HG02885 (cell line): ENCODE data around the gene BOD1L1.

Experiments
- ATAC-seq: cut with Tn5 transposase; IDR thresholded peaks from one replicate; pipeline ENCODE4 v1.9.1; 2021; ENCODE audit warnings: mild to moderate bottlenecking; ENCODE audit not compliant: unreplicated experiment, poor library complexity

Gene BOD1L1

GRCh38 chr4:13626492-13627177, 890 bp downstream of the BOD1L1 start:
- no peak for ATAC-seq

DNA sequence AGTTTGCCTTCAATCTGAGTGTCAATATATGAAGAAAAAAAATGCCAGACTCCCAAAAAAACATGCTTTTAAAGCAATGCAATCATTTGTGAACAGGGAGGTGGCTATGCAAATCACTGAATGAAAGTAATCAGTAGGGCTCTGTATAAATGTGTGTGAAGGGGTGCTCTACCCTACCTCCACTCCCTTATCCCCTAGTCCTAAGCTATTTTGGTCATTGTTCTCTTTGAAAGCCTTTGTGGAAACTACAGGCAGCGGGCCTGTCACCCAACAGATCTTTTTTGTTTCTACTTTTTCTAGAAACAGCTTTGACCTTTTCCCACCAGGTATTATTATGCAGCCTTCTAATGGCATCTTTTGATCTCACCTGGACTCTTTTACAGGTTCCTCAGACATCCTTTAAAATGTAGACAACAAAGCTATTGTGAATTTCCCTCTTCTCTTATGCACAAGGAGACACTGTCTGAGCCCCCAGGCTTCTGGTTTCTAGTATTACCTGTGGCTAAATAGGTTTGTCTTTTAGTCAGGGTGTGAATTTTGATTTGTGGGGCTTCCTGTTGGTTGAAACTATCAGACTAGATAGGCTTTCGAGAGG, 9.2 kb downstream of the BOD1L1 start:
- ATAC-seq = no peak

- ATAC-seq = no peak
Measured at GRCh38 chr4:13617801-13618200, 9.7 kb downstream of the BOD1L1 start.

DNA sequence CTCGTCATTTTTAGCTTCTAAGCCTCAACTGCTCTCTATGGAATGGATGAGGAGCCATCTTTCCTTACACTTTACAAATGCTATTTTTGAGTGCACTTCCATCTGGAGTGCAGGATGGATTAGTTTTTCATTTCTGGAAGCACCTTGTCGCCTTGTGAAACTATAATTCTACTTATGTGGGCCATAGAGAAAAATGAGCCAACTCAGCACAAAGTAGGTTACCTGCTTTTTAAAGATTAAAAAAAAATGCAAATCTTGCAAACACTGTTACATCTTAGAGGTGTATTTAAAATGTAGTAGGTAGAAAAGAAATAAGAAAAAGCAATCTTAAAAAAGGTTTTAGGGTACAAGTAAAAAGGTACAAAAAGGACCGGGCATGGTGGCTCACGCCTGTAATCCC, 10.9 kb downstream of the BOD1L1 start:
- ATAC-seq = no peak

- peak; percentile 78 for ATAC-seq
Measured at GRCh38 chr4:13615161-13615560, 12.4 kb downstream of the BOD1L1 start.

- no peak for ATAC-seq
Measured at GRCh38 chr4:13612569-13612968, 15.0 kb downstream of the BOD1L1 start.

- peak; percentile 93 for ATAC-seq
Measured at GRCh38 chr4:13611283-13611842, 16.2 kb downstream of the BOD1L1 start.

- ATAC-seq = no peak
Measured at GRCh38 chr4:13605330-13605729, 22.2 kb downstream of the BOD1L1 start.

- ATAC-seq = peak; percentile 45
Measured at GRCh38 chr4:13601848-13602247, 25.7 kb downstream of the BOD1L1 start.

DNA sequence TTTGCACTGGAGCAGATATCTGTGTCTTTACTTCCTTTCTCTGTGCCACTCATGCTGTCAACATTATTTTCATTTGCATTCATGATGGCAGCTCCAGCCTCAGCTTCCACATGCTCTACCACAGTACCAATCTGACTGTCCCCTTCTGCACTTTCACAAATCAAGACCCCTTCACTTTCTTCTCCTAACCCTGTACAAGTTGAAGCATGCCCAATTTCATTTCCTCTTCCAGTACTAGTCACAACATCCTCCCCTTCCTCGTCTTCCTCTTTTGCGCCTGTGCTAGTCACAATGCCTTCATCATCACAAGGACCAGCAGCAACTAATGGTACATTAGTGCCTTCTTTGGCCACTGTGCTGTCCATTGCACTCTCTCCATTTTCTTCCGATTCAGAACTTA, 26.5 kb downstream of the BOD1L1 start:
- peak; percentile 67 for ATAC-seq

GRCh38 chr4:13599159-13599558, 28.4 kb downstream of the BOD1L1 start:
- no peak for ATAC-seq

- ATAC-seq = no peak
Measured at GRCh38 chr4:13597604-13598003, 29.9 kb downstream of the BOD1L1 start.

GRCh38 chr4:13597141-13597540, 30.4 kb downstream of the BOD1L1 start:
- no peak for ATAC-seq

DNA sequence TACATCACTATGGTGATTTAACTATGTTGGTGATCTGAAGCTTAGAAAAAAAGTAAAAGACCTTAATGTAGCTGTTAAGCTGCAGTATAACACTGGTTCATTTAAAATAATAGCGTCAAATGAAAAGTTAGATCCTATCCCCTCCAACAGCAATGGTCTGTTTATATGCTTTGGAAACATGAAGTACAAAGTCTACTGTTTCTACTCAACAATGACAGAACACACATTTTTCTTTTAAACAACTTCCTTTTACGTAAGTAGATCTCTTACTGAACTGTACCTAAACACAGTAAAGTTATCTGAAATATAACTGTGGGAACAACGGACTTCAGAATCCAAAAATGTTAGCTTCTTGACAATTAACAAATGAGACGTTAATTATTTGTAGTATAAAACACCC, 35.3 kb downstream of the BOD1L1 start:
- no peak for ATAC-seq

- no peak for ATAC-seq
Measured at GRCh38 chr4:13590766-13591165, 36.8 kb downstream of the BOD1L1 start.

GRCh38 chr4:13588954-13589353, 38.6 kb downstream of the BOD1L1 start:
- no peak for ATAC-seq

DNA sequence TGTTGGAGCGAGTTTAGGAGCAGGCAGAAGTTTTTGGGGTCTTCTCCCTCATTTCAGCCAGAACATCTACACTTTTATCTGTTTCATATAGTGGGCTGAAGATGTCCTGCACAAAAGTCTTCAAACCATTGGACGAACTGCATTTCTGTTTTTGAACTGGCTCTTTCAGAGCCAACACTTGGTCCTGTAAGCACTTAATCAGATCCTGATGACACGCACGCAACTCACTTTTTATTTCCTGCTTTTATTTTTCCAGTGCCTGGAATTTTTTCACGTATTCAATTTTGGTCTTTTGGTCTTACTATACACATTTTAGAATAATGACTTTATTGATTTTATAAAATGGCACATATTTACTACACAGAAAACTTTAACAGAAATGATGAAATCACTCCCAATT, 43.0 kb downstream of the BOD1L1 start:
- no peak for ATAC-seq

DNA sequence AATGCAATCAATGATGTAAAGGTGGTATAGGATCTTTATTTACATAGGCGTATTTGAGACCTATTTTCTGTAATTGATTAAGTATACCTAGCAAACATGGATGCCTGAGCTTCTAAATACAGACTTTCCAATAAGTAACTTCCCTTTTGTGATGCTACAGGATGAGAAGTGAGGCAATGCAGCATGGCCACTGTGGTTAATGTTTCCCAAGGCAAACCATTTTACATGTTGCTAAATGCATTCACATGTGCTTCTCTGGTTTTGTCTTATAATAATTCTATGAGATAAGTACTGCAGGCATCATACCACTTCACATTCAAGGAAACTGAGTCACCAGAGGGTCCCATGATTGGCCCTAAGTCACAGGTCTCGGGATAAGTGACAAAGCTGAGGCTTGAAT, 47.5 kb downstream of the BOD1L1 start:
- ATAC-seq = no peak

- no peak for ATAC-seq
Measured at GRCh38 chr4:13577660-13578059, 49.9 kb downstream of the BOD1L1 start.

- ATAC-seq = no peak
Measured at GRCh38 chr4:13570916-13571315, 56.6 kb downstream of the BOD1L1 start.

DNA sequence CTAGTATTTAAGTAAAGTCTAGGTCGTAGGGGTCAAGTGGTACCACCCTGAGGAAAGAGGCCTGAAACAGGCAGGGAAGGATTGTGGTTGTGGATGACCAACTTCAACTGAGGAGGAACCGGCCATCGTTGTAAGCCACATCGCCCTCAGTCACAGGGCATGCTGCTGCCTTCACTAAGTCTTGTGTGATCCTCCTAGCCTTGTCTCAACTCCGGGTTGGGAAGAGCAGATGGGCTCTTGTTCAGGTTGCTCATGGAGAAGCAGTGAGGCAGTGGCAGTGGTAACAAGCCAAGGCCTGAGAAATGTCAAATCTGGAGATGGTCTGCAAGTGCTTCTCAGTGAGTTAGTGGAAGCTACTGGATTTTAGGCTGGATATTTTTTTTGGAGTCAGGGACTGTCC, 60.4 kb downstream of the BOD1L1 start:
- no peak for ATAC-seq

- ATAC-seq = no peak
Measured at GRCh38 chr4:13562876-13563275, 64.6 kb downstream of the BOD1L1 start.
